Sigmoid colon (tissue), 7 donors: ENCODE measurements around the gene BANF1. TPM values are rescaled to one million over a fixed set of nuclear protein-coding genes. Genes with fewer than 3 reads are reported as not detected.
"Not testable (repeated sequence)": the region's sequence is repeated elsewhere in the genome, so short reads cannot be mapped to it uniquely, and the experiment has no call there.

Source experiments
- DNase-seq: peaks from one replicate; pipeline ENCODE4 v3.0.0-alpha.2; 2019
- H3K27ac ChIP-seq, 4 donors: fragments of 200-600 bp; sonication (generic); one replicate each; pipeline ENCODE4 v1.5.1; 2016 to 2019; ENCODE audit warnings: mild to moderate bottlenecking in 1 of 4
- H3K27me3 ChIP-seq, 3 donors: fragments of 200-600 bp; sonication (generic); one replicate each; pipeline ENCODE4 v1.5.1; 2019; ENCODE audit warnings: mild to moderate bottlenecking in 1 of 3
- H3K36me3 ChIP-seq, 4 donors: fragments of 200-600 bp; sonication (generic); one replicate each; pipeline ENCODE4 v1.5.1; 2016 to 2019
- H3K4me1 ChIP-seq, 4 donors: fragments of 200-600 bp; sonication (generic); one replicate each; pipeline ENCODE4 v1.5.1; 2017 to 2019
- H3K4me3 ChIP-seq, 4 donors: fragments of 200-600 bp; sonication (generic); one replicate each; pipeline ENCODE4 v1.5.1; 2017 to 2019; ENCODE audit warnings: mild to moderate bottlenecking in 2 of 4, moderate library complexity in 1 of 4
- H3K9me3 ChIP-seq, 4 donors: fragments of 200-600 bp in 3 of 4; sonication (generic) in 3 of 4; one replicate each; pipeline versions ENCODE4 v1.5.1 to v1.6.1; 2013 to 2019
- CTCF ChIP-seq, 4 experiments: fragments of 450-650 bp in 3 of 4; fragments of 200-600 bp in 1 of 4; IDR thresholded peaks; one replicate each; pipeline ENCODE4 v1.5.1; 2016 to 2019; ENCODE audit warnings: antibody characterized with exemption in 4 of 4, mild to moderate bottlenecking in 3 of 4, moderate library complexity in 2 of 4
- EP300 ChIP-seq, 4 donors: sonication (generic); formaldehyde crosslinking; IDR thresholded peaks; one replicate each; pipeline ENCODE4 v1.6.1; 2017; ENCODE audit warnings: antibody characterized with exemption in 4 of 4
- POLR2A ChIP-seq, 2 donors: fragments of 450-650 bp; IDR thresholded peaks; one replicate each; pipeline ENCODE4 v1.6.1; 2016; ENCODE audit warnings: antibody characterized with exemption in 2 of 2, mild to moderate bottlenecking in 2 of 2, moderate library complexity in 2 of 2
- POLR2AphosphoS5 ChIP-seq, 4 donors: sonication (generic); formaldehyde crosslinking; IDR thresholded peaks; one replicate each; pipeline ENCODE4 v1.6.1; 2017; ENCODE audit warnings: antibody characterized with exemption in 4 of 4
- WGBS, 2 donors: extraction: QIAGEN DNeasy Blood & Tissue Kit; methylation state at CpG; one replicate each; pipeline ENCODE4 v1.1.7; 2013; 5-methylcytosine and 5-hydroxymethylcytosine counted together
- intact Hi-C: fragments of 100-400 bp; cut with DNase I; formaldehyde crosslinking; loops from one replicate; pipeline ENCODE4 v1.15.1; 2023
- polyA plus RNA-seq, 3 donors: library from polyadenylated mRNA; stranded (reverse); fragments of 200-250 nt; gene quantifications; one replicate each; pipeline ENCODE4 v1.2.3, GENCODE V29; 2013
- total RNA-seq, 4 donors: library from RNA; depleted of rRNA; stranded (reverse); fragments of >200 nt; gene quantifications; one replicate each; pipeline ENCODE4 v1.1.0, GENCODE V29; 2016
- donor health status: healthy with polysubstance abuse.
- donor health status: Bipolar disorder and iron deficiency.
- donor health status: healthy.

The BANF1 gene
- total and polyA plus RNA-seq, 7 donors, result 40.4 to 150 (median 76.4) TPM

- no peak for DNase-seq
- 67 to 94% methylated on average over 2 of the region's 2 CpGs for WGBS, 2 donors
- H3K27ac ChIP-seq, result no peak overlapping the region
- intact Hi-C loops, result no loop called here
- H3K4me1 ChIP-seq, result peaks cover 0 to 16% (median 14%) of the 10 kb centered on the region in 4 donors
- no peaks in the 10 kb centered on the region for H3K9me3 ChIP-seq
- no peak for TF ChIP-seq EP300 (IDR thresholded peaks at IDR 0.05)
- TF ChIP-seq CTCF (IDR thresholded peaks at IDR 0.05), result no peak
- no peak for TF ChIP-seq POLR2A (IDR thresholded peaks at IDR 0.05)
- TF ChIP-seq POLR2AphosphoS5 (IDR thresholded peaks at IDR 0.05), result no peak
- peaks cover 13 to 18% (median 16%) of the 10 kb centered on the region in 3 donors for H3K27me3 ChIP-seq
- peaks cover 5 to 22% (median 6%) of the 10 kb centered on the region in 4 donors for H3K36me3 ChIP-seq
- no peak overlapping the region for H3K4me3 ChIP-seq
These were observed 5.8 kb downstream of the BANF1 start for GRCh38 chr11:66008095-66008467.

- no peak for DNase-seq
- 58 to 67% methylated on average over 10 of the region's 10 CpGs for WGBS, 2 donors
- H3K4me1 ChIP-seq, result peaks cover 0 to 11% (median 9%) of the 10 kb centered on the region in 4 donors
- peaks cover 5 to 21% (median 6%) of the 10 kb centered on the region in 4 donors for H3K36me3 ChIP-seq
- H3K9me3 ChIP-seq, result no peaks in the 10 kb centered on the region
- H3K27me3 ChIP-seq, result peaks cover 15 to 23% (median 21%) of the 10 kb centered on the region in 3 donors
- no peak overlapping the region for H3K4me3 ChIP-seq
- no peak for TF ChIP-seq EP300 (IDR thresholded peaks at IDR 0.05)
- TF ChIP-seq CTCF (IDR thresholded peaks at IDR 0.05), result no peak
- TF ChIP-seq POLR2A (IDR thresholded peaks at IDR 0.05), result no peak
- no peak for TF ChIP-seq POLR2AphosphoS5 (IDR thresholded peaks at IDR 0.05)
- intact Hi-C loops, result no loop called here
- H3K27ac ChIP-seq, result no peak overlapping the region
These were observed 6.3 kb downstream of the BANF1 start for GRCh38 chr11:66008468-66009101.

DNA sequence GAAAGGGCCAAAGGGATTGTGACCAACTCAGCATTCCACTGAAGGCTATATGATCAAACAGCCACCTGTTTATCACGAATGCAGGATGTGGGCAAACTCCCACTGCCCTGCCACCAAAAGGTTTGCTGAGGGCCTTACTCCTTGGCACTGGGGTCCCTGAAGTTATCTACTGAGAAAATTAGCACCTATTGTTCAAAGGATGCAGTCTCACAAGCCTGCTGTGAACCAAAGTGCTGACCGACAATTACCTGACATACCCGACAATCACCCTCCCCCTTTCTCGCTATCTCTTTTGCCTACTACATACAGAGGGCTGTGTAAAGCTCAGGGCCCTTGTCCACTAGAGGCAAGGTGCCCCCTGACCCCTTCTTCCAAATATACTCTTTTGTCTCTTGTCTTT, 7.7 kb downstream of the BANF1 start:
- H3K36me3 ChIP-seq, DNase-seq, intact Hi-C loops, H3K4me3 ChIP-seq, H3K9me3 ChIP-seq, H3K27ac ChIP-seq: not testable (repeated sequence)
- Histone ChIP-seq H3K27me3 (peaks cover 15 to 29% (median 27%) of the 10 kb centered on the region in 3 donors), H3K4me1 (peaks cover 0 to 11% (median 8%) of the 10 kb centered on the region in 4 donors)
- WGBS, 2 donors, result 64 to 80% methylated on average over 4 of the region's 4 CpGs

GRCh38 chr11:66011239-66011784, 9.0 kb downstream of the BANF1 start:
- 40 to 52% methylated on average over 14 of the region's 14 CpGs for WGBS, 2 donors
- no peak for TF ChIP-seq EP300 (IDR thresholded peaks at IDR 0.05)
- H3K36me3 ChIP-seq, result no peaks in the 10 kb centered on the region
- no peaks in the 10 kb centered on the region for H3K9me3 ChIP-seq
- DNase-seq, result no peak
- peaks cover 0 to 11% (median 8%) of the 10 kb centered on the region in 4 donors for H3K4me1 ChIP-seq
- no peak overlapping the region for H3K27ac ChIP-seq
- intact Hi-C loops, result no loop called here
- H3K27me3 ChIP-seq, result peaks cover 15 to 29% (median 27%) of the 10 kb centered on the region in 3 donors
- peak overlapping the region in 1 of 4 donors; percentile 37 for H3K4me3 ChIP-seq

DNA sequence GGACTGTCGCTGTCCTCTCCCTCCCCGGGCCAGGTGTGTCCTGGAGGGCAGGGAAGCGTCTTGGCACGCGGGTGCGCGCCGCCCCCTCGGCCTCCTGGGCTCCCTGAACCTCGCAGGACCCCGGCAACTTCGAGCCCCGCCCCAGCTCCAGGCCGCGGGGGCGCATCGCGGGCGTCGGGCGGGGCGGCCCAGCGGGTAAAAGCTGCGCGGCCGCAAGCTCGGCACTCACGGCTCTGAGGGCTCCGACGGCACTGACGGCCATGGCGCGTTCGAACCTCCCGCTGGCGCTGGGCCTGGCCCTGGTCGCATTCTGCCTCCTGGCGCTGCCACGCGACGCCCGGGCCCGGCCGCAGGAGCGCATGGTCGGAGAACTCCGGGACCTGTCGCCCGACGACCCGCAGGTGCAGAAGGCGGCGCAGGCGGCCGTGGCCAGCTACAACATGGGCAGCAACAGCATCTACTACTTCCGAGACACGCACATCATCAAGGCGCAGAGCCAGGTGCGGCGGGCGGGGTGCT, 9.5 kb downstream of the BANF1 start, which contains the start of gene CST6:
CST6 (plus strand) TSS at position 224 of the 519 bp plus-strand sequence; CDS start at position 261, 37 bp downstream.
- no peaks in the 10 kb centered on the region for H3K9me3 ChIP-seq
- no peak within 1 kb of the TSS for H3K27ac ChIP-seq
- no peak for DNase-seq
- intact Hi-C loops, result no loop called here
- WGBS, 2 donors, result 3 to 7% methylated on average over 61 of the region's 61 CpGs
- peak within 1 kb of the TSS in 3 of 4 donors; percentile 7 to 37 (median 28) for H3K4me3 ChIP-seq
- no peak for TF ChIP-seq POLR2A (IDR thresholded peaks at IDR 0.05)
- no peak for TF ChIP-seq POLR2AphosphoS5 (IDR thresholded peaks at IDR 0.05)
- peaks cover 0 to 11% (median 8%) of the 10 kb centered on the region in 4 donors for H3K4me1 ChIP-seq
- H3K36me3 ChIP-seq, result no peaks in the 10 kb centered on the region
- H3K27me3 ChIP-seq, result peaks cover 15 to 29% (median 27%) of the 10 kb centered on the region in 3 donors

GRCh38 chr11:66012371-66012945, 10.2 kb downstream of the BANF1 start:
- Histone ChIP-seq H3K4me3 (peak overlapping the region in 1 of 4 donors; percentile 7), H3K27me3 (peaks cover 15 to 29% (median 27%) of the 10 kb centered on the region in 3 donors), H3K4me1 (peaks cover 0 to 11% (median 8%) of the 10 kb centered on the region in 4 donors), H3K27ac (no peak overlapping the region), H3K36me3 (no peaks in the 10 kb centered on the region), H3K9me3 (no peaks in the 10 kb centered on the region)
- DNase-seq, result no peak
- intact Hi-C loops, result no loop called here
- 50 to 63% methylated on average over 11 to 12 of the region's 12 CpGs for WGBS, 2 donors
- TF ChIP-seq CTCF (IDR thresholded peaks at IDR 0.05) (no peak), POLR2AphosphoS5 (IDR thresholded peaks at IDR 0.05) (no peak), EP300 (IDR thresholded peaks at IDR 0.05) (no peak), POLR2A (IDR thresholded peaks at IDR 0.05) (no peak)
